Activated CD4-positive, alpha-beta T cell treated with anti-CD3 and anti-CD28 coated beads, Interleukin-2, Interleukin-6, amounts not matched to agents 100 ng/mL and 50 ng/mL, durations not matched to agents 16 hours and 8 hours (primary cell): Measurements from ENCODE around the gene NRG2.

ENCODE experiments used
- DNase-seq: peaks from one replicate; pipeline ENCODE4 v3.0.0-alpha.2; 2020

NRG2 gene

GRCh38 chr5:139852696-139853095 is 190.4 kb downstream of the NRG2 start:
- no peak for DNase-seq

- no peak for DNase-seq
Measured at GRCh38 chr5:139851558-139851957, 191.5 kb downstream of the NRG2 start.

- no peak for DNase-seq
Measured at GRCh38 chr5:139850423-139851016, 192.6 kb downstream of the NRG2 start.

GRCh38 chr5:139849942-139850341 is 193.2 kb downstream of the NRG2 start:
- DNase-seq = no peak

- no peak for DNase-seq
Measured at GRCh38 chr5:139849501-139849900, 193.6 kb downstream of the NRG2 start.

GRCh38 chr5:139848508-139849100 is 194.5 kb downstream of the NRG2 start:
- peak; percentile 14 for DNase-seq

GRCh38 chr5:139847790-139848507 is 195.2 kb downstream of the NRG2 start:
- peak; percentile 70 for DNase-seq

- DNase-seq = no peak
Measured at GRCh38 chr5:139847091-139847490, 196.0 kb downstream of the NRG2 start.

GRCh38 chr5:139845846-139846681 is 197.0 kb downstream of the NRG2 start:
- DNase-seq = no peak

GRCh38 chr5:139844472-139845145 is 198.5 kb downstream of the NRG2 start:
- DNase-seq = peak; percentile 74

GRCh38 chr5:139843991-139844390 is 199.1 kb downstream of the NRG2 start:
- DNase-seq = no peak

GRCh38 chr5:139842321-139842720 is 200.8 kb downstream of the NRG2 start:
- no peak for DNase-seq

- DNase-seq = no peak
Measured at GRCh38 chr5:139841549-139841948, 201.6 kb downstream of the NRG2 start.

- DNase-seq = no peak
Measured at GRCh38 chr5:139839918-139840317, 203.2 kb downstream of the NRG2 start.

GRCh38 chr5:139839232-139839815 is 203.8 kb downstream of the NRG2 start:
- DNase-seq = no peak

GRCh38 chr5:139838381-139839197 is 204.5 kb downstream of the NRG2 start:
- no peak for DNase-seq

- no peak for DNase-seq
Measured at GRCh38 chr5:139837711-139838380, 205.3 kb downstream of the NRG2 start.

- DNase-seq = no peak
Measured at GRCh38 chr5:139836469-139837208, 206.5 kb downstream of the NRG2 start.

- no peak for DNase-seq
Measured at GRCh38 chr5:139835656-139836055, 207.4 kb downstream of the NRG2 start.

GRCh38 chr5:139833525-139833924 is 209.6 kb downstream of the NRG2 start:
- no peak for DNase-seq
